ENCODE results near the gene PAX5.

Gene PAX5

DNA sequence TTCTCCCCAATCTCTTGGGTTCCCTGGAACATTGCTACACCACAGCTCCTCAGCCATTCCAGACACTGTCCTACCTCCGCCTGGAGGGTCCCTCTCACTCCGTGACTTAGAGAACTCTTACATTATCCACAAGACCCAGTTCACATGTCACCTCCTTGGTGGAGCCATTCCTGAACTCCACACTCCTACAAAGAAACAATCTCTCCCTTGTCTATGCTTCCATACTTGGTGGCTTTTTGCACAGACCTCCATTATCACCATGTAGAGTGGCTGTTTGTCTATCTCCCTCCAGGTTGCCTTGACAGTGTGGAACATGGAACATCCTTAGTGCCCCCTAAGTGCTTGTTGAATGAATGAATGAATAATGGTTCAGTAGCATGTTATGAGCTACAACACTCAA, 105.9 kb downstream of the PAX5 start:
- DNase-seq: no peak

- no peak for DNase-seq
Measured at GRCh38 chr9:36924757-36925432, 109.2 kb downstream of the PAX5 start.

GRCh38 chr9:36924071-36924470, 110.0 kb downstream of the PAX5 start:
- DNase-seq: no peak

GRCh38 chr9:36923025-36923625, 110.9 kb downstream of the PAX5 start:
- no peak for DNase-seq

- DNase-seq: no peak
Measured at GRCh38 chr9:36922548-36922947, 111.5 kb downstream of the PAX5 start.

- no peak for DNase-seq
Measured at GRCh38 chr9:36914212-36914577, 119.9 kb downstream of the PAX5 start.

DNA sequence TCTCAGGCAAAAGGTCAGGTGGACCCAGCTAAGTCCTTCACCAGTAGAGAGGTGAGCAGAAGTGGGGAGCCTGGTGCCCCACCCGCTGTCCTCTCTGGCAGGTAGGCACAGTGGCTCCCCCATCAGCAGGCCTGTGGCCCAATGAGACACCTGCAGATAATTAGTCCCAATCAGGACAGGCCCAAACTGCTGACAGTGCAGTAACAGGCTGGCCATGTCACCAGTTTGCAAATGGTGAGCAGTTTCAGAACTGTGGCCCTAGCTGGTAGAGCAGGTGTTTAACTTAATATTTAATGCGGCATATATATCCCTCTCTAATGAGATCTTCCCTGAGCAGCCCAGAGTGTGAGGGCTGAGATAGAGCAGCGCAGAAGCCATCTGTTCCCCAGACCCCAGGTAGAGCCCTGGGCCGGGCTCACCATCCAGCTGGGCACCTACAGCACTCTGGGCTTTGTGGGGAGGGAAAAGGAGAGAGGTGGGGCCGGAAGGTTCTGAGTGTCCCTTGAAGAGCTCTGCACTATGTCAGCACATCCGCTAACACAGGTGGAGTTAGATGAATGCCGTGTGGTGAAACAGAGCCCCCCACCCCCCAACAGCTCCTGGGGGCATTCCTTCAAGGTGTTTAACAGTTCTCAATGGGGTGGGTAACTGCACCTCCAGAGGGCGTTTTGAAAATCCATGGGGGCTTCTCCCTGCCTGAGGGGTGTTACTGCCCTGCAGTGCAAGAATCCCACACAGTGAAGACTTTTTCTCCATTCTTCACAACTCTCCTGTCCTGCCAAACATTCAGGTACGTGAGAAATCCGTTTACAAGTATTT, 120.5 kb downstream of the PAX5 start:
- DNase-seq: no peak

- no peak for DNase-seq
Measured at GRCh38 chr9:36912620-36913019, 121.4 kb downstream of the PAX5 start.

DNA sequence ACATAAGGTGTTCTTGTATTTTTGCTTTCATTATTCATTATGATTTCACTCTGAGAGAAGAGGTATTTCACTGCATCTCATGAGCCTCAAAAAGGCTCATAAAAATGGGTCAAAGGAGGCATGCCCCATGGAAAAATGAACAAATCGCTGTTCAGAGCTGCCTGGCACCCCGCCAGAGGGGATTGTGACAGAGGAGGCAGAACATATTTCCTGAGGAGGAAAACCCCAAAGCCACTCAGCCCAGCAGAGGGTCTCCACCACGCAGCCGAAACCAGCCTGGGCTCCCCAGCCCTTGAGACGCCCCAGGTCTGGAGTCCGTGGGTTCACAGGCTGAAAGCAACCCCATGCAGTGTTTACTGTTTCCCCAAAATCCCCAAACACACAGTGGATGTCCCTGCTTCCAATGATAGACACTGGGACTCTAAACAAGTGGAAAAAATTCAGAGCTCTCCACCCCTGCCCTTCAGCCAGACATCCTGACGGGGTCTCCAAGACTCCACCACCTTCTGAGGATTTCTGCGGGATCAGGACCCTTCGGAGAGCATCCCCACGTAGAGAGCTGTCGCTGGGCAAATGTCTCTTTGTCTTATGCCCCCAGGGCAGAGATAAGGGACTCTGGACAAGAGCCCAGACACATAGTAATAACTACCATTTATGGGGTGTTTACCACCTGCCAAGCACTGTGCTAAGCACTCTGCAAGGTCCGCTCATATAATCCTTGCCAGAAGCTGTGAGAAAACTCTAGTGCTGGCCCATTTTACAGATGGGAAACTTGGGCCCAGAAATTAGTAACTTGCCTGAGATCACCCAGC, 122.3 kb downstream of the PAX5 start:
- no peak for DNase-seq

DNA sequence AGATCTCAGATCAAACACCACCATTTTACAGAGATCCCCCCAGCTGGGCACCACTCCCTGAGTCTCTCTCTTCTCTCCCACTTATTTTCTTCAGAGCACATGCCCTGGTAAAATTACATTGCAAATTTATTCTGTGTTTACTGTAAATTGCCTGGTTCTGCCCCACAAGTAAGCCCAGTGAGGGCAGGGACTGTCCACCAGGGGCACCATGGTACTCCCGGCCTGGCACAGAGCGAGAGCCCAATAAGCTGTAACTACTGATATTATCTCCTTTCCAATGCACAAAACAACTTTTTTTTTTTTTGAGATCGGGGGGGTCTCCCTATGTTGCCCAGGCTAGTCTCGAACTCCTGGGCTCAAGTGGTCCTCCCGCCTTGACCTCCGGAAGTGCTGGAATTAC, 123.0 kb downstream of the PAX5 start:
- DNase-seq: no peak

DNA sequence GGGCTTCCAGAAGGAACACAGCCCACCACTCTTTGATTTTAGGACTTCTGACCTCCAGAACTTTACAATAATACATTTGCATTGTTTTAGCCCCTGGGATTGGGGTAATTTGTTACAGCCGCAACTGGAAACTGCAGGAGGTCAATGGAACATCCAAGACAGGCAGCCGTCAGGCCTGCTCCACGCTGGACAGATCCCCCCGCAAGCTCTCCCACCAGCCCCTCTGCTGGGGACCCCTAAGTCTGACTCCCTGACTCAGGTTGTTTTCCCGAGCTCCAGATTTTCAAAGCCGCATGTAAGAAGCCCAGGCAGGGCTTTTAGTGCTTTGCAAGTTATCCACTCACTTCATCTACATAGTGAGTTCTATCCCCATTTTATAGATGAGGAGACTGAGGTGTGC, 127.6 kb downstream of the PAX5 start:
- no peak for DNase-seq

- no peak for DNase-seq
Measured at GRCh38 chr9:36905101-36906066, 128.7 kb downstream of the PAX5 start.

GRCh38 chr9:36903541-36904435, 130.3 kb downstream of the PAX5 start:
- no peak for DNase-seq

- DNase-seq: no peak
Measured at GRCh38 chr9:36902861-36903524, 131.1 kb downstream of the PAX5 start.

DNA sequence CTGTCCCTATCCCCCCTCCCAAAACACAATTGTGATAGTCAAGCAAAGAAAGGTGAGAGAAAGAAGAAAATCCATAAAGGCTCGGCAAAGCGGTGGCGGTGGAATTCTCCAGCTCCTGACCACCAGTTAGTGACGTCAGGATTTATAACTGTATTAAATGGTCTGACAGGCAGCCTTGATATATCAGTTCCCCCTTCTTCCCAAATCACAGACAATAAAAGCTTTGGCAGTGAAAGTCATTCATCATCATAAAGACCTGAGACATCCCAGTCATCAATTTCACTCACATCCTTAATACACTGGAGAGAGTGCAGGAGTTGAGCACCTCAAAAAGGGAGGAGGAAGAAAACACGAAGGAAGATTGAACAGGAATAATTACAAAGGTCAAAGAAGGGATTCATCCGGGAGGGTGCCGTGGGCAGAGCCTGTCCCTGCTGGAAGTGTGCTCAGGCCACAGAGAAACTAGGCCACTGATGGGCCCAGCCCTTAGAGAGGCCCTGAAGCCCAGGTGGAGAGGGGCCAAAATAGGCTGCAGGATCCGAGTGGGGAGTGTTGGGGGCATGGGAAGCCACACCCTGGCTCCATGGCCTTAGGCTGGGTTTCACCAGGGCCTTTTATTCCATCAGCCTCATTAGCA, 131.9 kb downstream of the PAX5 start:
- DNase-seq: no peak

- no peak for DNase-seq
Measured at GRCh38 chr9:36901528-36901927, 132.5 kb downstream of the PAX5 start.

DNA sequence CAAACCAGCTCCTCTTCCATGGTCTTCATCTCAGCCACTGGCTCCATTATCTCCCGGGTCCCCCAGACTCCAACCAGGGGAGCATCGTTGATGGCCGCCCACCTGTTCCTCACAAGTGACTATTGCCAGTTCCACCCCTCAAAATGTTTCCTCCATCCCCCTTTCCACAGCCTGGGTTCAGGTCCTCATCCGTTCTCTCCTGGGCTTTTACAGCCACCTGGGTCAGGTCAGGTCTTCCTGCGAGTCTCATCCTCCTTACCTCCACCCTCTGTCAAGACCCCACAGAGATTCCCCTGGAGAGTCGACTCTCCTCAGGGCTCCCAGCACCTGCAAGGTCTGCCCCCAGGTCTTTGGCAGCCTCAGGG, 133.2 kb downstream of the PAX5 start:
- no peak for DNase-seq

- no peak for DNase-seq
Measured at GRCh38 chr9:36900136-36900855, 133.8 kb downstream of the PAX5 start.

DNA sequence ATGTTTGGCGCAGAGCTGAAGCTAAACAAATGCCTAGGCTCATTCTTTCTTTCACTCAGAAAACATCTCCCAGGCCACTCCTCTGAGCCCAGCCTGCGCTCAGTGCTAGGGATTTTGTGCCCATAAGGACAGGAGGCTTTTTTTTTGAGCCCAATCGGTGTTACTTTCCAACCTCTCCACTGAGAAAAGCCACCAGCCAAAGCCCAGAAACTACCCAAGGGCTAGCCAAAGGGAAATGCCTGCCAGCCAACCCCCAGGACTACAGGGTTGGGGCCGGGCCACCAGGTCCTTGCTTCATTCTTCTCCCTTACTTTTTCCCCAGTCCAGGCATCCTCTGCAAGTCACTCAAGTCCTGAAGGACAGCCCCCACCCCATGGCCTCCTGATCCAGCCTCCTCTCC, 134.7 kb downstream of the PAX5 start:
- DNase-seq: no peak
